Activated naive CD8-positive, alpha-beta T cell treated with anti-CD3 and anti-CD28 coated beads, Interleukin-2, amount 50 U/mL, for 24 hours (primary cell): ENCODE measurements around the gene YY2.
"Not testable (repeated sequence)": the region's sequence is repeated elsewhere in the genome, so short reads cannot be mapped to it uniquely, and the experiment has no call there.

Experiments
- ATAC-seq: fragments of 150-1000 bp; cut with Tn5 transposase; one replicate; pipeline ENCODE4 v1.10.0; 2021
- DNase-seq: peaks from one replicate; pipeline ENCODE4 v3.0.0; 2021
- H3K27ac Mint-ChIP-seq: one replicate; pipeline ENCODE4 v1.8.0; 2021; ENCODE audit warnings: mild to moderate bottlenecking, mixed read lengths
- H3K27me3 Mint-ChIP-seq: one replicate; pipeline ENCODE4 v1.8.0; 2021; ENCODE audit warnings: mixed read lengths
- H3K36me3 Mint-ChIP-seq: one replicate; pipeline ENCODE4 v1.8.0; 2021; ENCODE audit warnings: low read depth, mixed read lengths
- H3K4me1 Mint-ChIP-seq: one replicate; pipeline ENCODE4 v1.8.0; 2021; ENCODE audit warnings: mixed read lengths
- H3K4me3 Mint-ChIP-seq: one replicate; pipeline ENCODE4 v1.8.0; 2021; ENCODE audit warnings: mild to moderate bottlenecking, moderate library complexity, mixed read lengths
- H3K9me3 Mint-ChIP-seq: one replicate; pipeline ENCODE4 v1.8.0; 2021; ENCODE audit warnings: mixed read lengths

Gene YY2

DNA sequence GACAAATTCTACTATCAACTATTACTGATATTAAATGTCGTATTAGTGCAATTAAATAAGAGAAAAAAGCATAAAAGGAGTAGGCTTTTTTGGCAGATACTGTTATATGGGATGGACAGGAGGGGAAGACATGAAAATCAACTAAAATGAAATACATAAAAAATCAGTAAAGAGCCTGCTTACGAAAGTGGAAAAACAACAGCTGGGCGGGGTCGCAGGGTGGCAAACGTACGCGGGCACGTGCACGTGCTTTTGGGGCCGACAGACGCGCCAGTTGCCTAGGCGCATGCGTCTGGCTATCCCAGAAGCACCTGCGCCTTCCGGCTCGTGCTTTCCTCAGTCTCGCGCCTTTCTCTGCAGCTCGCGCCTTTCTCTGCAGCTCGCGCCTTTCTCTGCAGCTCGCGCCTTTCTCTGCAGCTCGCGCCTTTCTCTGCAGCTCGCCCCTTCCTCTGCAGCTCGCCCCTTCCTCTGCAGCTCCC is at the start of gene YY2:
YY2 (plus strand) TSS at position 51 of the 479 bp plus-strand sequence. CDS start 498 bp downstream, outside the sequence.
- Mint-ChIP-seq H3K4me1 (no peaks in the 10 kb centered on the region), H3K9me3 (no peaks in the 10 kb centered on the region), H3K36me3 (peaks cover 15% of the 10 kb centered on the region), H3K27ac (no peak within 1 kb of the TSS), H3K27me3 (no peaks in the 10 kb centered on the region), H3K4me3 (no peak within 1 kb of the TSS)
- DNase-seq: no peak
- ATAC-seq: no peak

DNA sequence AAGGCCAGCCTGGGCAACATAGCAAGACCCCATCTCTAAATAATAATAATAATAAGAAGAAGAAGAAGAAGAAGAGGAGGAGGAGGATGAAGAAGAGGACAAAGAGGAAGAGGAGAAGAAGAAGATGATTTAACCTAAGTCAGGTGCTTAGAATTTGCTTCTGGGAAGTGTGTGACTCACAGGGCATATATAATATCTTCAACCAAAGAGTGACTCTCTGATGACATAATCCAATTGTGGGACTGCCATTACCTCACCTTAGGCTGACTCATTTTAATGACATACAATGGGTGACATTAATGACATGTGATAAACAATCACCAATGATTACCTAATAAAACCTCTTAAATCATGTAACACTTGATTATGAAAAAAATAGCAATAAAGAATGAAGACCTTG is 49.1 kb upstream of the YY2 start:
- no peak overlapping the region for H3K4me3 Mint-ChIP-seq
- no peak for ATAC-seq

GRCh38 chrX:21811832-21812231 is 44.0 kb upstream of the YY2 start:
- H3K4me3 Mint-ChIP-seq: no peak overlapping the region
- ATAC-seq (no peak), DNase-seq (no peak)
- no peak overlapping the region for H3K27ac Mint-ChIP-seq
- H3K36me3 Mint-ChIP-seq: no peaks in the 10 kb centered on the region
- H3K9me3 Mint-ChIP-seq: no peaks in the 10 kb centered on the region
- no peaks in the 10 kb centered on the region for H3K4me1 Mint-ChIP-seq
- no peaks in the 10 kb centered on the region for H3K27me3 Mint-ChIP-seq

More for the DNA sequence above, 49.1 kb upstream of the YY2 start:
- H3K27ac Mint-ChIP-seq: no peak overlapping the region
- no peaks in the 10 kb centered on the region for H3K9me3 Mint-ChIP-seq
- no peaks in the 10 kb centered on the region for H3K4me1 Mint-ChIP-seq
- H3K36me3 Mint-ChIP-seq: no peaks in the 10 kb centered on the region
- no peaks in the 10 kb centered on the region for H3K27me3 Mint-ChIP-seq
- DNase-seq: no peak

DNA sequence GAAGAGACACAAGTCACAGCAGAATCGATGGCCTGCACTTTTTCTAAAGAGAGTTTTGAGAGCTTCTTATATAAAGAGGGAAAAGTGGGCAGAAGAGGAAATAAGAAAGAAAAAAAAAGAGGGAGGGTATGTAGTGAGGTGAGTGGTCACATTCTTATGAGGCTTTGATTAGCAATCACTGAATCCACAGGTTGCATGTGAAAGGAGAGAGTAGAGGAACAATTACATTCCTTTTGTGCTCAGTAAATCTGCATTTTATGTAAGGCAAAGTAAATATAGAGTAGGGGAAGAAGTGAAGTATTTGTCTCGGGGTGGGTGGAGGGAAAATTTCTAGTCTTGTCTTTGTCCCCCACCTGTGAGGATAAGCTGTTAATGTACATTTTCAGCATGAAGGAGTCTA is 43.2 kb upstream of the YY2 start:
- Mint-ChIP-seq H3K4me1 (no peaks in the 10 kb centered on the region), H3K27ac (no peak overlapping the region), H3K36me3 (no peaks in the 10 kb centered on the region), H3K27me3 (no peaks in the 10 kb centered on the region), H3K9me3 (no peaks in the 10 kb centered on the region), H3K4me3 (no peak overlapping the region)
- DNase-seq: no peak
- no peak for ATAC-seq

DNA sequence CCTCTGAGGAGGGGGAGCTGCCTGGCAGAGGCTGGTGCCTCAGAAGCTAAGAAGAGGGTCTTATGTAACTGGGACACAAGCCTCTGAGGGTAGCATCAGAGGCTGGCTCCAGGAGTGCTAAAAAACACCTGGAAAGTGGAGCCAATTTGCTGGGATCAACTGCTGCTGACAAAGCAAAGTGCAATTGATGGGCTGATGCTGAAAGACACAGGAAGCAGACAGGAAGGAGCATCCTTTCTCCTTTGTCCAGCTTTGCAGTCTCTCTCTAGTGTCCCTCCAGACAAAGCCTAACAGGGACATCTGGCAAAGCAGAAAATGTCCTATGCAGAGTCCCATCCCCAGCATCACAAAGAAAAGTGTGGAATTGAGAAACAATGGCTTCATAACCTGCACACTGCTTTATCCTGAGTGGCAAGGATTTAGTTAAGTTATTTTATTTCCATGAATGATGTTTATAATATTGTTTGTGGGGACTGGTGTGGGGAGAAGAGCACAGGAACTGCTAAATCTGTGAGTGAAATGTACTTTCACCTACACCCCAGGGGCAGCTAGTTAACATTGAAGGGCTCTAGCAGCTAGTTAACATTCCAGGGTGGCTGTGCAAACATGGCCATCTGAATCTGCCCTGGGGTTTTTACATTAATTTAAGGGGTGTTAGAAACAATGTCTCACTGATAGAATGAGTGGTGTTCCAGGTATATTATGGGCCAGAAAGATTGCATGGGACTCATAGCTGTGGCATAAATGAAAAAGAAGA is 42.0 kb upstream of the YY2 start:
- H3K9me3 Mint-ChIP-seq: no peaks in the 10 kb centered on the region
- H3K4me3 Mint-ChIP-seq: no peak overlapping the region
- no peak overlapping the region for H3K27ac Mint-ChIP-seq
- H3K4me1 Mint-ChIP-seq: no peaks in the 10 kb centered on the region
- ATAC-seq (no peak), DNase-seq (no peak)
- no peaks in the 10 kb centered on the region for H3K27me3 Mint-ChIP-seq
- H3K36me3 Mint-ChIP-seq: no peaks in the 10 kb centered on the region

GRCh38 chrX:21816136-21816535 is 39.7 kb upstream of the YY2 start:
- Mint-ChIP-seq H3K36me3 (no peaks in the 10 kb centered on the region), H3K4me1 (no peaks in the 10 kb centered on the region), H3K27ac (no peak overlapping the region), H3K4me3 (no peak overlapping the region), H3K9me3 (no peaks in the 10 kb centered on the region), H3K27me3 (no peaks in the 10 kb centered on the region)
- DNase-seq (no peak), ATAC-seq (no peak)

DNA sequence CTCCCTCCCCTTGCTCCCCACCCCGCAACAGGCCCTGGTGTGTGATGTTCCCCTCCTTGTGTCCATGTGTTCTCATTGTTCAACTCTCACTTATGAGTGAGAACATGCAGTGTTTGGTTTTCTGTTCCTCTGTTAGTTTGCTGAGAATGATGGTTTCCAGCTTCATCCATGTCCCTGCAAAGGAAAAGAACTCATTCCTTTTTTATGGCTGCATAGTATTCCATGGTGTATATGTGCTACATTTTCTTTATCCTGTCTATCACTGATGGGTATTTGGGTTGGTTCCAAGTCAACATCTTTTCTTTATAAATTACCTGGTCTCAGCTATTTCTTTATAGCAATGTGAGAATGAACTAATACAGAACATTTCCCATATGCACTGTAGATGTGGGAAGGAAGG is 35.6 kb upstream of the YY2 start:
- not testable (repeated sequence) for H3K36me3 Mint-ChIP-seq, ATAC-seq, H3K4me3 Mint-ChIP-seq, DNase-seq, H3K9me3 Mint-ChIP-seq, H3K4me1 Mint-ChIP-seq, H3K27ac Mint-ChIP-seq, H3K27me3 Mint-ChIP-seq

- no peaks in the 10 kb centered on the region for H3K4me1 Mint-ChIP-seq
- H3K27ac Mint-ChIP-seq: no peak overlapping the region
- no peaks in the 10 kb centered on the region for H3K36me3 Mint-ChIP-seq
- no peaks in the 10 kb centered on the region for H3K9me3 Mint-ChIP-seq
- H3K4me3 Mint-ChIP-seq: no peak overlapping the region
- ATAC-seq: no peak
- no peaks in the 10 kb centered on the region for H3K27me3 Mint-ChIP-seq
- no peak for DNase-seq
Measured at GRCh38 chrX:21821875-21822274, 33.9 kb upstream of the YY2 start.

DNA sequence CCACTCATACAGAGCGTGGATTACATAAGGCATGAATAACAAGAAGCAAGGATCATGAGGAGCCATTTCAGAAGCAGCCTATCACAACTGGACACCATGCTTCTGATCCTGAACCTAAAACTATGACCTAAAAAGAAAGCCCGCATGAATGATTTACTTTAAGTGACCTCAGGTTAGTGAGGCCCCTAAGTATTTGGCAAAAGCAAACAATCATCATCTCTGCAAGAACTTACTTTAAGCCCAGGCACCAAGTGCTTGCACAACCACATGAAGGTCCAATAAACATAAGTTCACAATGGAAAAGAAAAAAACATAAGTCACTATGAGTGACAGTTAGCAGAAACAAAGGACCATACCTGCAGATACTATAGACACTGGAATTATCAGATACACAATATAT is 24.3 kb upstream of the YY2 start:
- H3K9me3 Mint-ChIP-seq: no peaks in the 10 kb centered on the region
- H3K27me3 Mint-ChIP-seq: no peaks in the 10 kb centered on the region
- H3K27ac Mint-ChIP-seq: no peak overlapping the region
- no peak overlapping the region for H3K4me3 Mint-ChIP-seq
- no peaks in the 10 kb centered on the region for H3K36me3 Mint-ChIP-seq
- no peak for DNase-seq
- H3K4me1 Mint-ChIP-seq: no peaks in the 10 kb centered on the region
- no peak for ATAC-seq

DNA sequence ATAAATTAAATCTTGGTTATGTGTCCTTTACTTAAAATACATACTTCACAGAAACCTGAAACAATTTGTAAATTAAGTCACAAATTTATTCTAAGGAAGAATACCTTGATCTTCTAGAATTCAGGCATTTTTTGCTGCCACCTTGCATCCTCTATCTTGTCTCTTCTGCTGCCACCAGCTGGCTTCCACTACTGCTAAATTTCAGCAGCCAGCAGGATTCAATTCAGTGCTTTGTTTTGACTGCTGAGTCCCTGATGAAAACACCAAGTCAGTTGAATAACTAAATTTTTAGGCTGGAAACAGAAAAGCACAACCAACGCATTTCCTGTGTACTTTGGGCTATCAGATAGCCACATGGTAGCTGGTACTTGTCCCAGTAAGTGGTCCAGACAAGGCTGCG is 18.7 kb upstream of the YY2 start:
- ATAC-seq (no peak), DNase-seq (no peak)
- H3K4me1 Mint-ChIP-seq: peaks cover 10% of the 10 kb centered on the region
- no peak overlapping the region for H3K27ac Mint-ChIP-seq
- no peaks in the 10 kb centered on the region for H3K9me3 Mint-ChIP-seq
- peaks cover 3% of the 10 kb centered on the region for H3K36me3 Mint-ChIP-seq
- H3K4me3 Mint-ChIP-seq: no peak overlapping the region
- no peaks in the 10 kb centered on the region for H3K27me3 Mint-ChIP-seq

- Mint-ChIP-seq H3K27ac (peak overlapping the region; percentile 84), H3K27me3 (no peaks in the 10 kb centered on the region), H3K36me3 (peaks cover 6% of the 10 kb centered on the region), H3K4me3 (peak overlapping the region; percentile 89), H3K4me1 (peaks cover 10% of the 10 kb centered on the region), H3K9me3 (no peaks in the 10 kb centered on the region)
- no peak for DNase-seq
- no peak for ATAC-seq
Measured at GRCh38 chrX:21838937-21839333, 16.9 kb upstream of the YY2 start.

DNA sequence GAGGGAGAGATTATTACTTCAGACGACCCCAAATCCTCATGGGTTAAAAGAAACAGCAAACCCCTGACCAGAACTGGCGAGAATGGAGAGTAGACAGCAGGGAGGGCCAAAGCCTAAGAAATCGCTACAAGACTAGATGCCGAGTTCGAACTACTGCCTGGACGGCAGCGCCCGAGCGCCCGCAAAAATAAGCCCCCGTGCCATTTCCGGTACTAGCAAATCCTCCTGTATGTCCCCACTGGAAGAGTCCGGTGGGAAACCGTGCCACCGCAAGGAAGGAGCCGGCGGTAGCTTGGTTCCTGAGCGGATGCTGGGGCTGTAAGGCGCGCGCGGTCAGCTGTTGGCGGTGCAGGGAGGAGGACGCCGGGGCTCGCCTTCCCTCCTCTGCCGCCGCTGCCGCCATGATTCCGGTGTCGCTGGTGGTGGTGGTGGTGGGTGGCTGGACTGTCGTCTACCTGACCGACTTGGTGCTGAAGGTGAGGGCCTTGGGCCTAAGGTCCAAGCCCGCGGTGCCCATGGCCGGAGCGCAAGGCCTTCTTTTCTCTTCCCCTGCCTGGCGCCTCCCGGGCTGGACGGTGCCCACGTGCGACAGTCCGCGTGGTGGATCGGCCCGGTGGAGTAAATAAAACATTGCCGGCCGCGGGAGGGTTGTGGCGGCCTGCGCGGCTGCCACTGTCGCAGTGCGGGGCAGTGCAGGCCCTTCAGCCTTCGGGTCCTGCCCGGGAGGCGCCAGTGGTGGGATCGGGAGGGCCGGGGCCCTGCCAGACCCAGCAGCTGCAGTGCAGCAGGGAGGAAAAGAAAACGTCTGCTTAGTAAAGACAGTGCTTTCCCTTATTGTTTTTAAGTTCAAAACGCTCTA is 16.2 kb upstream of the YY2 start, which contains the start of gene MBTPS2:
MBTPS2 (plus strand) TSS at position 284 of the 859 bp plus-strand sequence; CDS start at position 402, 118 bp downstream.
- H3K4me1 Mint-ChIP-seq: peaks cover 10% of the 10 kb centered on the region
- H3K27ac Mint-ChIP-seq: peak within 1 kb of the TSS; percentile 84
- H3K9me3 Mint-ChIP-seq: no peaks in the 10 kb centered on the region
- no peaks in the 10 kb centered on the region for H3K27me3 Mint-ChIP-seq
- H3K4me3 Mint-ChIP-seq: peak within 1 kb of the TSS; percentile 89
- H3K36me3 Mint-ChIP-seq: peaks cover 6% of the 10 kb centered on the region
- ATAC-seq: peak; percentile 92
- peak; percentile 79 for DNase-seq

DNA sequence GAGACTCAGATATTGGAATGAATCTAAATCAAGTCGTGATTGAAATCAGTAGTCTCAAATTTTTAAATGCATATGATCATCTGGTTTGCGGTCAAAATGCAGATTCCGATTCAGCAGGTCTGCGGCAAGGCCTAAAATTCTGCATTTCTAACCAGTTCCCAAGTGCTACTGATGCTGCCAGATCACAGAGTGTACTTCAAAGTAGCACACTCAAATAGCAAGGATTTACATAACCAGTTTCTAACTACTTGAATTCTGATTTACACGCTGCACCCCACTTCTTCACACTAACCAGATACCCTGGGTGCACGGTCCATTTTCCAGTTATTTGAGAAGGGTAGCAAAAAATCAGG is 15.6 kb upstream of the YY2 start:
- peak overlapping the region; percentile 89 for H3K4me3 Mint-ChIP-seq
- no peaks in the 10 kb centered on the region for H3K27me3 Mint-ChIP-seq
- ATAC-seq (peak; percentile 26), DNase-seq (peak; percentile 5)
- H3K27ac Mint-ChIP-seq: peak overlapping the region; percentile 84
- peaks cover 6% of the 10 kb centered on the region for H3K36me3 Mint-ChIP-seq
- H3K4me1 Mint-ChIP-seq: peaks cover 10% of the 10 kb centered on the region
- no peaks in the 10 kb centered on the region for H3K9me3 Mint-ChIP-seq

DNA sequence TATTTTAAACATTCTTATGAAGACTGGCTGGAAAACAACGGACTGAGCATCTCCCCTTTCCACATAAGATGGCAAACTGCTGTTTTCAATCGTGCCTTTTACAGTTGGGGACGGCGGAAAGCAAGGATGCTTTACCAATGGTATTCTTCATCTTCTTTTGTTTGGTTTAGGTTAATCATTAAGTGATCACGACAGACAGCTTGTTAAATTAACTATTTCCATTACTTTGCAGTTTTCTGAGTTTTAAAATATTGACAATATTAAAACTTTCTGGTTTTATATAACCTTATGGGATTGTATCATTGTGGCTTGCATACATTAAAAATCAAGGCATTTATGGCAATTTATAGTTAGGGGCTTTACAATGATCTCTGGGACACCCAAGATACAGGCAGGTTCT is 12.6 kb upstream of the YY2 start:
- no peak for DNase-seq
- Mint-ChIP-seq H3K27ac (no peak overlapping the region), H3K27me3 (no peaks in the 10 kb centered on the region), H3K4me3 (no peak overlapping the region), H3K36me3 (peaks cover 13% of the 10 kb centered on the region), H3K9me3 (no peaks in the 10 kb centered on the region), H3K4me1 (peaks cover 10% of the 10 kb centered on the region)
- ATAC-seq: no peak

DNA sequence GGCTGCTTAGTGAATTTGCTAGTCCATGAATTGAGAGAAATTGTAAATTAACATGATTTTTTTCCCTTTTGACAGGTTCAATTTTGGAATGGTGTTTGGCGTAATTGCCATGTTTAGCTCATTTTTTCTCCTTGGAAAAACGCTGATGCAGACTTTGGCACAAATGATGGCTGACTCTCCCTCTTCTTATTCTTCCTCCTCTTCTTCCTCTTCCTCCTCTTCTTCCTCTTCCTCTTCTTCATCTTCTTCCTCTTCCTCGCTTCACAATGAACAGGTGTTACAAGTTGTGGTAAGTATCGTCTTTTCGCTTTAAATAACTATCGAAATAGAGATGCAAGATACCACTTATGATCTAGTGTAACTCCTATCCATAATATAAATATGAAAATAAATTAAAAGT is 10.7 kb upstream of the YY2 start:
- H3K4me1 Mint-ChIP-seq: peaks cover 9% of the 10 kb centered on the region
- H3K27me3 Mint-ChIP-seq: no peaks in the 10 kb centered on the region
- H3K36me3 Mint-ChIP-seq: peaks cover 15% of the 10 kb centered on the region
- H3K9me3 Mint-ChIP-seq: no peaks in the 10 kb centered on the region
- no peak for DNase-seq
- H3K4me3 Mint-ChIP-seq: no peak overlapping the region
- ATAC-seq: no peak
- no peak overlapping the region for H3K27ac Mint-ChIP-seq
